Measurements from ENCODE around the gene DAB2. TPM values are rescaled to one million over a fixed set of nuclear protein-coding genes. Genes with fewer than 3 reads are reported as not detected.

DAB2 gene
- total RNA-seq, 4 donors from 2014 or later = 22.9 to 57.4 (median 54.6) TPM

DNA sequence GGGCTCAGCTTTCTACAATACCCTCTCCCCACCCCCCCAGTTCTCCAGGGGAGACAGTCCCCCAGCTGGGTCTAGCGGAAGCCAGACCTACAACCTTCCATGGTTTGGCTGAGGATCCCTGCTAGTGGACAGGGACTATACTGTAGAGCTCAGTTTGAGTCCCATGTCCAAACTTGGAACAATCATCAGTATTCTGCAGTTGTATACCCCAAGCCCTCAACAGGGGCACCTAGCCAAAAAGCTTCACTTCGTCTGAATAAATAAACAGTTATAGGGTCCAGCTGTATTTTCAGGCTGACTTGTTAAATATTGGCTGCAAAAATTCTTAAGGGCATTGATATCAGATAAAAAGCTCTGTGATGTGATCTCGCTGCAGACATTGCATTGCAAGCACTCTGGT lies 45.1 kb downstream of the DAB2 start:
- WGBS, 2 donors = 66 to 68% methylated on average over 3 of the region's 3 CpGs
- no peaks in the 10 kb centered on the region for H3K9me3 ChIP-seq
- no peaks in the 10 kb centered on the region for H3K27me3 ChIP-seq
- intact Hi-C loops (cut with DNase I) = no loop called here
- no peak overlapping the region for H3K4me3 ChIP-seq (replicated peaks in 1 of 3)
- H3K27ac ChIP-seq = no peak overlapping the region
- TF ChIP-seq, protein P1, sequence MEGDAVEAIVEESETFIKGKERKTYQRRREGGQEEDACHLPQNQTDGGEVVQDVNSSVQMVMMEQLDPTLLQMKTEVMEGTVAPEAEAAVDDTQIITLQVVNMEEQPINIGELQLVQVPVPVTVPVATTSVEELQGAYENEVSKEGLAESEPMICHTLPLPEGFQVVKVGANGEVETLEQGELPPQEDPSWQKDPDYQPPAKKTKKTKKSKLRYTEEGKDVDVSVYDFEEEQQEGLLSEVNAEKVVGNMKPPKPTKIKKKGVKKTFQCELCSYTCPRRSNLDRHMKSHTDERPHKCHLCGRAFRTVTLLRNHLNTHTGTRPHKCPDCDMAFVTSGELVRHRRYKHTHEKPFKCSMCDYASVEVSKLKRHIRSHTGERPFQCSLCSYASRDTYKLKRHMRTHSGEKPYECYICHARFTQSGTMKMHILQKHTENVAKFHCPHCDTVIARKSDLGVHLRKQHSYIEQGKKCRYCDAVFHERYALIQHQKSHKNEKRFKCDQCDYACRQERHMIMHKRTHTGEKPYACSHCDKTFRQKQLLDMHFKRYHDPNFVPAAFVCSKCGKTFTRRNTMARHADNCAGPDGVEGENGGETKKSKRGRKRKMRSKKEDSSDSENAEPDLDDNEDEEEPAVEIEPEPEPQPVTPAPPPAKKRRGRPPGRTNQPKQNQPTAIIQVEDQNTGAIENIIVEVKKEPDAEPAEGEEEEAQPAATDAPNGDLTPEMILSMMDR (IDR thresholded peaks at IDR 0.05) = no peak
- no peak for TF ChIP-seq POLR2A (IDR thresholded peaks at IDR 0.05)
- H3K36me3 ChIP-seq = peaks cover 5 to 19% of the 10 kb centered on the region in 2 donors
- no peaks in the 10 kb centered on the region for H3K4me1 ChIP-seq
- DNase-seq = no peak

DNA sequence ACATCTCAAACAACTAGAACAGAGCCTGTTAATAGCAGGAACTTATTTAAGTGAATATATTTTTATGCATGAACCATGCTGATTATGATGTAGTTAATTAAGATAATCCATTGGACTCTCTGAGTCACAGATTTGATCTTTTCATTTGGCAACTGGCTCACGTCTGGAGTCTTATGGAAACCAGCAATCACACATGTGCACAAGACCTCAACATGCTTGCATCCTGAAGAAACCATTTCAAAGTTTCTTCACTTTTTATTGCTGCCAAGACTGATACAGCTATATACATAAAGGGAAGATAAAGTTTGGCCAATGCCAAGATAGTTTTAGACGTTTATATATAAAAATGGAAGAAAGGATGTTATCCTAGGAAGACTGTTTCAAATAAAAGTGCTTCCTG lies 47.2 kb downstream of the DAB2 start:
- 68 to 69% methylated on average over 2 of the region's 2 CpGs for WGBS, 2 donors
- Histone ChIP-seq H3K9me3 (no peaks in the 10 kb centered on the region), H3K27ac (no peak overlapping the region), H3K4me1 (no peaks in the 10 kb centered on the region), H3K27me3 (no peaks in the 10 kb centered on the region), H3K36me3 (peaks cover 5 to 18% of the 10 kb centered on the region in 2 donors), H3K4me3 (replicated peaks in 1 of 3) (no peak overlapping the region)
- no peak for TF ChIP-seq POLR2A (IDR thresholded peaks at IDR 0.05)
- TF ChIP-seq, protein P1 (IDR thresholded peaks at IDR 0.05) = no peak
- intact Hi-C loops (cut with DNase I) = loop anchor here (2.0 kb wide), 1 partner anchor 169 kb away; no protein-coding TSS in a partner anchor
- DNase-seq = no peak

DNA sequence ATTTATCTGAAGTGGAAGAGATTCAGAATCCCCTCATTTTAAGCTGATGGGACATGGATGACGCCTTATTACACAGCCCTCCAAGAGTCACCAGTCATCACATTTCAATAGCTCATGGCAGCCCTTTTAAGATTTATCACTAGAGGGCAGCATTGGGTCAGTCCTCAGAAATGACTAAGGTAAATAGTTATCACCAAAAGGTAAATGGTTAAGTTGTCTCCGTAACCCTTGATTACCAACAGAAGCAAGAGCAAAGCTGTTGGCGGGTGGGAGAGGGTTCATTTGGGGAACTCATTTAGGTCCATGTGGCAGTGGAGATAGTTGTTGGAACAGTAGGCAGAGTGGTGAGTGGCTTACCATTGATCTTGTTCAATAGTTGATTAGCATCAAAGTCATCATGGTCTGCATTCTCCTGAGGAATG lies 48.5 kb downstream of the DAB2 start:
- peaks cover 5 to 10% of the 10 kb centered on the region in 2 donors for H3K36me3 ChIP-seq
- no peak overlapping the region for H3K4me3 ChIP-seq (replicated peaks in 1 of 3)
- no peaks in the 10 kb centered on the region for H3K9me3 ChIP-seq
- intact Hi-C loops (cut with DNase I) = loop anchor here (2.0 kb wide), 1 partner anchor 170 kb away; no protein-coding TSS in a partner anchor
- H3K27me3 ChIP-seq = no peaks in the 10 kb centered on the region
- no peak for TF ChIP-seq POLR2A (IDR thresholded peaks at IDR 0.05)
- TF ChIP-seq, protein P1 (IDR thresholded peaks at IDR 0.05) = peak; percentile 53 to 82 (median 70)
- H3K4me1 ChIP-seq = peaks cover 0 to 3% of the 10 kb centered on the region in 2 donors
- peak; percentile 23 to 30 for DNase-seq
- no peak overlapping the region for H3K27ac ChIP-seq
- 28 to 43% methylated on average over 3 of the region's 3 CpGs for WGBS, 2 donors

DNA sequence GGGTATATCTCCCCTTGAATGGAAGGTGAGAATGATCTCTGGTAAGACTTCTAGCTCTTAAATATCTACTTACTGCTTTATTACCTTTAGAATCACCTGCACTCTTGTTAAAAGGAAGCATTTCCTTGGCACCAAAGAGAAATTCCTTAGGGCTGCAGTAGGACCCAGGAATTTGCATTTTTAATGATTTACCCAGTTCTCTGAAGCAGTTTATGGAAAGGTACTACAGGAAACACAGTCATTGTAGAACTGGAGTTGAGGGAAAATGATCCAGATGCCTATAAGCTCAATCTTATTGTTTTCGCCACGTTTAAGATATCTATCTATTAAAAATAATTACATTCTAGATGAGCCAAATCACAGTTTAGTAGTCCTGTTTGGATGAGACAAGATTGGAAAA lies 51.0 kb downstream of the DAB2 start:
- peaks cover 8 to 13% of the 10 kb centered on the region in 2 donors for H3K4me1 ChIP-seq
- no peaks in the 10 kb centered on the region for H3K27me3 ChIP-seq
- peaks cover 5 to 10% of the 10 kb centered on the region in 2 donors for H3K36me3 ChIP-seq
- no peak for DNase-seq
- no peak overlapping the region for H3K27ac ChIP-seq
- intact Hi-C loops (cut with DNase I) = no loop called here
- H3K4me3 ChIP-seq (replicated peaks in 1 of 3) = no peak overlapping the region
- no peaks in the 10 kb centered on the region for H3K9me3 ChIP-seq
- no peak for TF ChIP-seq POLR2A (IDR thresholded peaks at IDR 0.05)
- TF ChIP-seq, protein P1 (IDR thresholded peaks at IDR 0.05) = no peak
- 91 to 94% methylated on average over 2 of the region's 2 CpGs for WGBS, 2 donors

DNA sequence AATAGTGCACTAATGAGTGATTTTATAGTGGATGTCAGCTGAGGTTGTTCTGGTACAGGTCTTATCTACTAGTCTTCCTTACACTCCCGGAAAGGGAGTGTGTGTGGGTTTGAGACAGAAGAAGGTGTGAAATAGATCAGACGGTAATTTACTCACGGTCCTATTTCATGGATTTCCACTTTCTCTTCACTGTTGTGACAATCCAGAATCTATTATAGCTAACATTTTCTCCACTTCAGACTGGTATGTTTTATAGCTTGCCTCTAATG lies 53.5 kb downstream of the DAB2 start:
- peaks cover 5 to 10% of the 10 kb centered on the region in 2 donors for H3K36me3 ChIP-seq
- intact Hi-C loops (cut with DNase I) = no loop called here

More for the DNA sequence above, 53.5 kb downstream of the DAB2 start:
- TF ChIP-seq, protein P1 (IDR thresholded peaks at IDR 0.05) = no peak
- no peak for TF ChIP-seq POLR2A (IDR thresholded peaks at IDR 0.05)
- Histone ChIP-seq H3K4me1 (peaks cover 8 to 13% of the 10 kb centered on the region in 2 donors), H3K27ac (peak overlapping the region in 1 of 3 donors; percentile 62), H3K9me3 (no peaks in the 10 kb centered on the region), H3K27me3 (no peaks in the 10 kb centered on the region), H3K4me3 (replicated peaks in 1 of 3) (no peak overlapping the region)
- WGBS, 2 donors = 40 to 53% methylated on average over 3 of the region's 3 CpGs
- DNase-seq = no peak

Data from thyroid gland (tissue), 4 donors.